ENCODE data around the gene OR10P1. TPM values are rescaled to one million over a fixed set of nuclear protein-coding genes. Genes with fewer than 3 reads are reported as not detected.

Gene OR10P1
- total RNA-seq, 2 experiments from 2014 or later: not detected

- no peaks in the 10 kb centered on the region for H3K36me3 Mint-ChIP-seq (ENCODE audit: low read depth)
- ATAC-seq: no peak
- ChIA-PET CTCF (interaction anchor here (1.0 to 1.2 kb wide), 2 partner anchors 20 to 41 kb away, joined by 3 read pairs; no protein-coding TSS in a partner anchor), POLR2A (no interaction called here)
- H3K4me3 Mint-ChIP-seq: no peak overlapping the region
- H3K27me3 Mint-ChIP-seq: peaks cover 10% of the 10 kb centered on the region
- peaks cover 17% of the 10 kb centered on the region for H3K4me1 Mint-ChIP-seq (ENCODE audit: low read depth)
- DNase-seq: no peak
- H3K27ac Mint-ChIP-seq: no peak overlapping the region
- no peaks in the 10 kb centered on the region for H3K9me3 Mint-ChIP-seq
- intact Hi-C loops (cut with micrococcal nuclease): no loop called here
- TF ChIP-seq CTCF (IDR thresholded peaks at IDR 0.05): no peak
Measured at GRCh38 chr12:55685671-55686070, 49.0 kb downstream of the OR10P1 start.

- Mint-ChIP-seq H3K36me3 (ENCODE audit: low read depth) (no peaks in the 10 kb centered on the region), H3K27me3 (peaks cover 4% of the 10 kb centered on the region), H3K9me3 (no peaks in the 10 kb centered on the region), H3K4me1 (ENCODE audit: low read depth) (peaks cover 10% of the 10 kb centered on the region), H3K4me3 (no peak overlapping the region), H3K27ac (no peak overlapping the region)
- ChIA-PET POLR2A (no interaction called here), CTCF (interaction anchor here (1.0 to 1.2 kb wide), 2 partner anchors 19 to 42 kb away, joined by 3 read pairs; no protein-coding TSS in a partner anchor)
- no peak for TF ChIP-seq CTCF (IDR thresholded peaks at IDR 0.05)
- intact Hi-C loops (cut with micrococcal nuclease): no loop called here
- DNase-seq: no peak
- ATAC-seq: no peak
Measured at GRCh38 chr12:55686366-55687010, 49.8 kb downstream of the OR10P1 start.

Other genes with a start within 250 kb of the OR10P1 start
- not detected for gene OR6C65, start 236.4 kb upstream of the OR10P1 start, total RNA-seq
- not detected for gene OR6C76, start 210.6 kb upstream of the OR10P1 start, total RNA-seq
- gene OR6C2, start 192.8 kb upstream of the OR10P1 start, total RNA-seq: not detected
- not detected for gene OR6C70, start 166.8 kb upstream of the OR10P1 start, total RNA-seq
- gene OR6C68, start 144.5 kb upstream of the OR10P1 start, total RNA-seq: not detected
- not detected for gene OR6C4, start 87.3 kb upstream of the OR10P1 start, total RNA-seq
- not detected for gene OR2AP1, start 64.4 kb upstream of the OR10P1 start, total RNA-seq
- gene ITGA7, start 71.0 kb downstream of the OR10P1 start, total RNA-seq: 1 to 10 TPM; 4.3 to 4.8 TPM
- 10 to 100 TPM; 79.0 to 84.6 TPM for gene BLOC1S1, start 79.2 kb downstream of the OR10P1 start, total RNA-seq
- 1 to 10 TPM; 5.3 to 6.8 TPM for gene RDH5, start 83.5 kb downstream of the OR10P1 start, total RNA-seq
- 100 to 1,000 TPM in 1 of 2 experiments, 10 to 100 TPM in 1; 99.6 to 101 TPM for gene CD63, start 92.1 kb downstream of the OR10P1 start, total RNA-seq
- 1 to 10 TPM; 7.4 to 9.3 TPM for gene GDF11, start 106.2 kb downstream of the OR10P1 start, total RNA-seq
- 10 to 100 TPM; 93.9 to 94.0 TPM for gene SARNP, start 180.8 kb downstream of the OR10P1 start, total RNA-seq
- 10 to 100 TPM; 24.2 to 27.0 TPM for gene ORMDL2, start 181.1 kb downstream of the OR10P1 start, total RNA-seq
- 10 to 100 TPM; 23.1 to 23.7 TPM for gene DNAJC14, start 192.7 kb downstream of the OR10P1 start, total RNA-seq
- not detected for gene MMP19, start 206.0 kb downstream of the OR10P1 start, total RNA-seq

All from activated CD8-positive, alpha-beta T cell treated with anti-CD3 and anti-CD28 coated beads for 36 hours (primary cell).